Measurements from ENCODE around the gene ANKRD11.

DNA sequence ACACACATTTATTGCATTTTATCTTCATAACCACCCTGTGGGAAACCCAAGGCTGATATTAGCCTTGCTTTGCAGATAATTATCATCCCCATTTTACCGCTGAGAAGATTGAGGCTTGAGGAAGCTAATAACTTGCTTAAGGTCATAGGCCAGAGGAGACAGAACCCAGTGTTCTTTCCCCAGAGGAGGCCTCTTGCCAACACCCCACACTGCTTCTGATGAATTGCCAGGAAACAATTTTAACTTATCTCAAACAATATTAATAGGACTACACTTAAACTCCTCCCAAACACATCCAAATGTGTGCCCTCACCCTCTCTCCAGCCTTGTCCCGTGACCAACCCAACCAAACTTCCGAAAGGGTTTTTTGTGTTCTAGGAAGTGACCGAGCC is 15.7 kb upstream of the ANKRD11 start:
- TF ChIP-seq CTCF (IDR thresholded peaks at IDR 0.05) = no peak
- no peak for TF ChIP-seq POLR2A (IDR thresholded peaks at IDR 0.05)
